Ureter (tissue), 1 donor: ENCODE measurements around the gene E2F3. TPM values are rescaled to one million over a fixed set of nuclear protein-coding genes. Genes with fewer than 3 reads are reported as not detected.
A peak's percentile ranks its signal among the peaks of the same experiment; 100 is the strongest.

Experiments used
- DNase-seq: peaks from one replicate; pipeline ENCODE4 v3.0.0-alpha.2; 2020; ENCODE audit warnings: low spot score
- total RNA-seq: library from RNA; stranded (reverse); gene quantifications from one replicate; pipeline ENCODE4 v1.2.4, GENCODE V29; 2023
- donor health status: DM: yes; HTN: yes; CAD: no.

The E2F3 gene
- total RNA-seq, 1 donor from 2014 or later: 14.5 TPM

DNA sequence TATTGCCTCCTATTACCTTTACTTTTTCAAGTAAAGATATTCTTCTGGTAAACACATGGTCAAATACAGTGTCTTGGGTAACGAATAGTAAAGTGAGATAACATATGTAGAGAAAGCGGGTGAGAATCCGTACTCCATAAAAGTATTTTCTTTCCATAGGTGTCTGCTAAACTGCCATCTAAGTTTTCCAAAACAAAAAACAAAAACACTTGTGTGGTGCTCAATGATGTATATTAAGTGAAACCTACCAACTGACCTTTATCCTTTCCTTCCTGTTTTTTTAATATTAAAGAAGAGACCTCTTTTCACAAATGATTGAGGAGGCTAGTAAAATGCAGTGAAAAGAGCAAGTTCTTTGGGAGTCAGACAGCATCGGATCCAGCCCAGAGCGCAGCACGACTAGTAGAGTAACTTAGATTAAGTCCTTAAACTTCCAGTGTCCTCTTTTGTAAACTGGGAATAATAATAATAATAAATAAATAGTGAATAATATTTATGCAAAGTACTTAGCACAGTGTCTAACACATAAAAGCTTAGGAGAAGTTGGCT is 132.1 kb downstream of the E2F3 start:
- no peak for DNase-seq

DNA sequence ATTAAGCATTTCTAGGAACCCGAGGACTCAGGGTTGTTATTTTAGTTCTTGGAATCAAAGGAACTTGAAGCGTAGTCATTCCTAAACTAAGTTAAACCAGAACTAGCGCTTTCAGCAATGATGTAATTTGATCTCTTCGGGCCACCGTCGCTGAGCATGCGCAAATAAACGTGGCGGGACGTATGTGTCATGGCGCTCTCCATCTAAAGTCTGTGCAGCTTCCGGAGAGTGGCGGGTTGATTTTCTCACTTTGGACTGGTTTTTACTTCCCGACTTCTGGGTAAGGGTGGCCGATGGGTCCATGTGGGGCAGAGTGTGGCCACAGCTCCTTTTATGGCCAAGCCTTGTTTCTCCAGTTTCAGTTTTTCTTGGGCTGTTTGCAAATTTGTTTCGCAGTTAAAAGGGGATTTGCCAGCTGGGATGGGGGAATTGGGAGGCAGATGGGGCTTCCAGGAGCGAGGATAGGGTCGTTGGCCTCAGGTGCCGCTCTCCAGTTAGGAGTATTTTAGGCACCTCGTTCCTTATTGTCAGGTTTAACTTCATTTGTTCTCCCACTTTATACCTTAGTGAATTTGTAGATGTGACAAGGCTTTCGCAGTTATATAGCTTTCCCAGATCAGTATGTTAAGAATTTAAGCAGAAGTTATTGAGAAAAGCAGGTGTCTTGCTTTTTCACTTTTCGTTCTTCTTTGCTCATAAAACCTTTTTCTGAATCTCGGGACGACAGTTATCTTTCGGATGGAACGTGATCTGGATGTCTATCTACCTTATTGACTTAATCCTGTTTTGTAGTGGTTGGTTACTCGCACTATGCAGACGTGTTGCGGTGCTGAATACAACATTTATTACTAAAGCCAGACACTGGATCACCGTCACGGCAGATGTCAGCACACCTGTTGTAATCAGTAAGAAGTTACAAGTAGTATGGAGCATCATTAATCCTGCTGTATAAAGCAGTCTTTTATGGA is 132.9 kb downstream of the E2F3 start, which contains the start of gene CDKAL1:
TSS of gene CDKAL1 (plus strand) at position 163 of the 968 bp plus-strand sequence. CDS start 11,894 bp downstream, outside the sequence.
- DNase-seq: peak; percentile 92

DNA sequence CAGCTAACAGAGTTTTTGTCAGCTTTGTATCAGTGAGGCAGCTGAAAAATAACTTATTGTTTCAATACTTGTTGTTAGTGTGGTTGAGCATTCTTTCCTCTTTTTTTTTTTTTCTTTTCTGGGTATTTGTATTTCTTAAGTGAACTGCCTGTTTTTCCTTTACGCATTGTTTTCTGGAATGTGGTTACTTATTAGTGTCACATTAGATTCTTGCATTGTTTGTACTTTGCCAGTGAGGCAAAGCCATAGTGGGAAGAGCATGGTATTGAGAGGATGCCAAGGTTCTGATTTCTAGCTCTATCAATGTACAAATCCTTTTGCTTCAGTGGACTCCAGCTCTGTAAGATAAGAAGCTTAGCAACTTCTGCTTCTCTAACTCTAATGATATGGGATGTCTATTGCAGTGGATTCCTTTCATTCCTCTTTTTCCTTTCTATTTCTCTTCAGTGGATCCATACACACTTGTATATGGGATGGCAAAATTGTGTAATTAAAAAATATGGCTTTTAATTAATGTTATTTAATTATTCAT is 136.5 kb downstream of the E2F3 start:
- no peak for DNase-seq

DNA sequence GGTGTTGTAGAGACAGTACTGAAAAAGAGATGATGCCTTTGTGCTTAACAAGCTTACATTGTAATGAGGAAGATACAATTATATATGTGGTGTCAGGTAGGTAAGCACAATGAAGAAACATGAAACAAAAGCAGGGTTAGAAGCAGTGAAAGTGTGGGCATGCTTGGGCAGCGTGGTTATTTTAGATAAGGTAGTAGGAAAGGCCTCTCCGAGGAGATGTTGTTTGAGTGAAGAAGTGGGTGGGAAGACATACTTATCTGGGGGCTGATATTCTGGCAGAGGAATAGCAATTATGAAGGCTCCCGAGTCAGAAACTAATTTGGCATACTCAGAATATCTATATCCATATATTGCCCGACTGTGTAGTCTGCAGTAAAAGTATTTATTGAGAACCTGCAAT is 137.2 kb downstream of the E2F3 start:
- no peak for DNase-seq

DNA sequence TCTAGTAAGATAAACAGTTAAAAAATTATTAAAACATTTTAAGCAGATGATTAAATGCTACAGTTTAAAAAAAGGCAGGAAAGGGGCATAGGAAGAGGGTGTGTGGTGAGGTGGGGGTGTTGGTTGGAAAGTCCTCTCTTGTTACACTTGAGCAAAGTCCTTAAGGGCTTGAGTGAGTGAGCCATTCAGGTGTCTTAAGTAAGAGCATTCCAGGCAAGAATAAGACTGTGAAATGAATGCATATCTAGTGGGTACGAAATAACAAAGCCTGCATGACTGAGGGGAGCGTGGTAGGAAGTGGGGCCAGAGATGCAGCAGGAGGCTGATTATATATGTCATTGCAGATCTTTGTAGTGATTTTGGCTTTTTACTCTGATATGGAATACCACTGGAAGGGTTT is 137.7 kb downstream of the E2F3 start:
- no peak for DNase-seq

DNA sequence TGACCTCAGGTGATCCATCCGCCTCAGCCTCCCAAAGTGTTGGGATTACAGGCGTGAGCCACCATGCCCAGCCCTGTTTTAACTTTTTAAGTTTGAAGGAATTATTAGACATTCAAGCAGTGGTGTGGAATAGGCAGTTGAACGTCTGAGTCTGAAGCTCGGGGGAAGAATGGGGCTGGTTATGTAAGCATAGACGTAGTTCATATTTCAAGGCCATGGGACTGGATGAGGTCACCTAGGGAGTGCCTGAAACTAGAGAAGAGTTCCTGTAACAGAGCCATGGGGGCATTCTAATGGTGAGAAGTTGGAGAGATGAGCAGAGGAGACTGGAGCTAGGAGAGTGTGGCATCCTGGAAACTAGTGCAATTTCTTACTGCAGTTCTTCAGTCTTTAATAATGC is 139.0 kb downstream of the E2F3 start:
- DNase-seq: no peak

DNA sequence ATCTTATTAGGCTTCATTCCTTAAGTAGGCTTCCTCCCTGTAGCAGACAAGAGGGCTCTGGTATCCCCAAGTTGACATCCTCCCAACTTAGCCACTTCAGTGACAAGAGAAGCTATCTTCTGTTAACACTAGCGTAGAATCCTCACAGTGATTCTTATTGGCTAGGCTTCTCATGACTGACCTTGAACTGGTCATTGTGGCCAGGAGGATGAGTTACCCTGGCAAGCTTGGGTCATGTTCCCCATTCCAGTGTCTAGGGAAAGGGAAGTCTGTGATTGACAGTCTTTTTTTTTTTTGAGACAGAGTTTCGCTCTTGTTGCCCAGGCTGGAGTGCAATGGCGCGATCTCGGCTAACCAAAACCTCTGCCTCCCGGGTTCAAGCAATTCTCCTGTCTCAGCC is 139.7 kb downstream of the E2F3 start:
- DNase-seq: no peak

DNA sequence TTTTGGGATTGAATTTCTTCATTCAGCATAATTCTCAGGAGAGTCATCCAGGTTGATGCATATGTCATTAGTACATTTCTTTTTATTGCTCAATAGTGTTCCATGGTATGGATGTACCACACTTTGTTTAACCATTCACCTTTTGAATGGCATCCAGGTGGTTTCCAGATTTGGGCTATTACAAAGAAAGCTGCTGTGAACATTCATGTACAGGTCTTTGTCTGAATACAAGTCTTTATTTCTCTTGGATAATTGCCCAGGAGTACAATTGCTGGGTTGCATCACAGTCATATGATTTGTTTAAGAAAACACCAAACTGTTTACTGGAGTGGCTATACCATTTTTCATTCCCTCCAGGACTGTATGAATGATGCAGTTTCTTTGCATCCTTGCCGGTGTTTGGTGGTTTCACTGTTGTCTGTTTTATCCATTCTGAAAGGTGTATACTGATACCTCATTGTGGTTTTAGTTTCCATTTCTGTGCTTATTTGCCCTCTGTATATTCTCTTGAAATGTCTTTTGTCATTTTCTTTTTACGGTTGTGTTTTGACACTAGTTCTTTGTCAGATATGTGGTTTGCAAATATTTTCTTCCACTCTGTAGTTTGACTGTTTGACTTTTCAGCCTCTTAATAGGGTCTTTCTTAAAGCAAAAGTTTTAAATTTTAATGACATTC is 141.4 kb downstream of the E2F3 start:
- no peak for DNase-seq

Other genes starting within 250 kb of the E2F3 start
- gene MBOAT1, start 189.4 kb upstream of the E2F3 start, total RNA-seq: 25.0 TPM
- 23.4 TPM for gene CDKAL1, start 132.6 kb downstream of the E2F3 start, total RNA-seq